Measurements from ENCODE around the gene DLX4. TPM values are rescaled to one million over a fixed set of nuclear protein-coding genes. Genes with fewer than 3 reads are reported as not detected.
A peak's percentile ranks its signal among the peaks of the same experiment; 100 is the strongest.

The DLX4 gene
- total and polyA plus RNA-seq, 2 donors (not counting 3 experiments of a cell fraction or from before 2014, with no cell fraction given): not detected

GRCh38 chr17:49964769-49965523 lies 4.0 kb upstream of the DLX4 start:
- Histone ChIP-seq H2AFZ (ENCODE audit: low read depth, low read length) (no peak overlapping the region), H3K4me2 (ENCODE audit: insufficient read depth, low read length) (no peak overlapping the region), H3K4me1 (ENCODE audit: control insufficient read depth, extremely low read depth, insufficient read depth, low read length) (no peaks in the 10 kb centered on the region), H3K4me3 (replicated peaks in 1 of 3; ENCODE audit: insufficient read depth in 1 of 3, low read depth in 1 of 3, low read length in 3 of 3) (no peak overlapping the region), H3K9me3 (replicated peaks; ENCODE audit: control insufficient read depth, insufficient read depth, low read length) (no peaks in the 10 kb centered on the region), H3K9me1 (replicated peaks; ENCODE audit: control insufficient read depth, extremely low read depth, insufficient read depth, low read length) (no peaks in the 10 kb centered on the region), H3K27me3 (ENCODE audit: control insufficient read depth in 2 of 2, insufficient read depth in 2 of 2, low read length in 2 of 2) (peaks cover 75% of the 10 kb centered on the region in 2 experiments), H3K9ac (replicated peaks; ENCODE audit: extremely low read depth, insufficient read depth, low read length) (no peak overlapping the region), H3K36me3 (ENCODE audit: control insufficient read depth in 2 of 2, extremely low read depth in 1 of 2, insufficient read depth in 2 of 2, low read length in 2 of 2) (no peaks in the 10 kb centered on the region), H3K27ac (ENCODE audit: insufficient read depth, low read depth, low read length) (no peak overlapping the region), H4K20me1 (replicated peaks; ENCODE audit: control insufficient read depth, extremely low read depth, insufficient read depth, low read length) (no peaks in the 10 kb centered on the region), H3K79me2 (ENCODE audit: control insufficient read depth, insufficient read depth, low read length) (no peaks in the 10 kb centered on the region)
- no TSS peak for BruUV-seq (replicated peaks)
- intact Hi-C loops (cut with micrococcal nuclease): no loop called here
- ChIA-PET CTCF (interaction anchor here (0.6 kb wide), 1 partner anchor 127 kb away, joined by 3 read pairs; no protein-coding TSS in a partner anchor), POLR2A (no interaction called here)
- no peak for FAIRE-seq
- no peak for DNase-seq (ENCODE audit: low read depth, low spot score)
- TF ChIP-seq JUN (IDR thresholded peaks at IDR 0.05; ENCODE audit: borderline replicate concordance, insufficient read depth, insufficient read length, low read depth) (no peak), EZH2 (IDR thresholded peaks at IDR 0.05; ENCODE audit: borderline replicate concordance, low read depth, low read length, severe bottlenecking) (peak; percentile 97), POLR2AphosphoS5 (IDR thresholded peaks at IDR 0.05; ENCODE audit: insufficient read depth, low read depth, low read length) (no peak)
- dilution Hi-C loops (cut with MboI; ENCODE audit: extremely low pct_ligation_motif_present, low sequenced_read_pairs): no loop called here

- Histone ChIP-seq H3K4me1 (ENCODE audit: control insufficient read depth, extremely low read depth, insufficient read depth, low read length) (no peaks in the 10 kb centered on the region), H3K4me3 (replicated peaks in 1 of 3; ENCODE audit: insufficient read depth in 1 of 3, low read depth in 1 of 3, low read length in 3 of 3) (no peak overlapping the region), H4K20me1 (replicated peaks; ENCODE audit: control insufficient read depth, extremely low read depth, insufficient read depth, low read length) (no peaks in the 10 kb centered on the region), H3K4me2 (ENCODE audit: insufficient read depth, low read length) (no peak overlapping the region), H3K9ac (replicated peaks; ENCODE audit: extremely low read depth, insufficient read depth, low read length) (no peak overlapping the region), H3K36me3 (ENCODE audit: control insufficient read depth in 2 of 2, extremely low read depth in 1 of 2, insufficient read depth in 2 of 2, low read length in 2 of 2) (no peaks in the 10 kb centered on the region), H3K79me2 (ENCODE audit: control insufficient read depth, insufficient read depth, low read length) (no peaks in the 10 kb centered on the region), H2AFZ (ENCODE audit: low read depth, low read length) (no peak overlapping the region), H3K9me1 (replicated peaks; ENCODE audit: control insufficient read depth, extremely low read depth, insufficient read depth, low read length) (no peaks in the 10 kb centered on the region), H3K27ac (ENCODE audit: insufficient read depth, low read depth, low read length) (no peak overlapping the region), H3K9me3 (replicated peaks; ENCODE audit: control insufficient read depth, insufficient read depth, low read length) (no peaks in the 10 kb centered on the region), H3K27me3 (ENCODE audit: control insufficient read depth in 2 of 2, insufficient read depth in 2 of 2, low read length in 2 of 2) (peaks cover 80 to 81% of the 10 kb centered on the region in 2 experiments)
- no peak for FAIRE-seq
- intact Hi-C loops (cut with micrococcal nuclease): no loop called here
- dilution Hi-C loops (cut with MboI; ENCODE audit: extremely low pct_ligation_motif_present, low sequenced_read_pairs): no loop called here
- no peak for DNase-seq (ENCODE audit: low read depth, low spot score)
- ChIA-PET POLR2A (no interaction called here), CTCF (interaction anchor here (1.9 to 2.2 kb wide), 2 partner anchors 14 to 32 kb away, joined by 4 to 7 read pairs; no protein-coding TSS in a partner anchor)
- BruUV-seq (replicated peaks): no TSS peak
- TF ChIP-seq EZH2 (IDR thresholded peaks at IDR 0.05; ENCODE audit: borderline replicate concordance, low read depth, low read length, severe bottlenecking) (no peak), POLR2AphosphoS5 (IDR thresholded peaks at IDR 0.05; ENCODE audit: insufficient read depth, low read depth, low read length) (no peak), MYC (IDR thresholded peaks at IDR 0.05; ENCODE audit: low read depth, low read length) (no peak), JUN (IDR thresholded peaks at IDR 0.05; ENCODE audit: borderline replicate concordance, insufficient read depth, insufficient read length, low read depth) (no peak), GATA2 (IDR thresholded peaks at IDR 0.05; ENCODE audit: insufficient read depth, insufficient read length, low read depth, low read length) (no peak), POLR2A (IDR thresholded peaks at IDR 0.05; ENCODE audit: low read depth, low read length) (no peak), FOS (IDR thresholded peaks at IDR 0.05; ENCODE audit: borderline replicate concordance, insufficient read depth, low read length) (no peak)
- TF ChIP-seq, protein P1, sequence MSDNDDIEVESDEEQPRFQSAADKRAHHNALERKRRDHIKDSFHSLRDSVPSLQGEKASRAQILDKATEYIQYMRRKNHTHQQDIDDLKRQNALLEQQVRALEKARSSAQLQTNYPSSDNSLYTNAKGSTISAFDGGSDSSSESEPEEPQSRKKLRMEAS (IDR thresholded peaks at IDR 0.05; ENCODE audit: insufficient read depth, insufficient read length): no peak
- TF ChIP-seq, protein P2, sequence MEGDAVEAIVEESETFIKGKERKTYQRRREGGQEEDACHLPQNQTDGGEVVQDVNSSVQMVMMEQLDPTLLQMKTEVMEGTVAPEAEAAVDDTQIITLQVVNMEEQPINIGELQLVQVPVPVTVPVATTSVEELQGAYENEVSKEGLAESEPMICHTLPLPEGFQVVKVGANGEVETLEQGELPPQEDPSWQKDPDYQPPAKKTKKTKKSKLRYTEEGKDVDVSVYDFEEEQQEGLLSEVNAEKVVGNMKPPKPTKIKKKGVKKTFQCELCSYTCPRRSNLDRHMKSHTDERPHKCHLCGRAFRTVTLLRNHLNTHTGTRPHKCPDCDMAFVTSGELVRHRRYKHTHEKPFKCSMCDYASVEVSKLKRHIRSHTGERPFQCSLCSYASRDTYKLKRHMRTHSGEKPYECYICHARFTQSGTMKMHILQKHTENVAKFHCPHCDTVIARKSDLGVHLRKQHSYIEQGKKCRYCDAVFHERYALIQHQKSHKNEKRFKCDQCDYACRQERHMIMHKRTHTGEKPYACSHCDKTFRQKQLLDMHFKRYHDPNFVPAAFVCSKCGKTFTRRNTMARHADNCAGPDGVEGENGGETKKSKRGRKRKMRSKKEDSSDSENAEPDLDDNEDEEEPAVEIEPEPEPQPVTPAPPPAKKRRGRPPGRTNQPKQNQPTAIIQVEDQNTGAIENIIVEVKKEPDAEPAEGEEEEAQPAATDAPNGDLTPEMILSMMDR (IDR thresholded peaks at IDR 0.05; ENCODE audit: extremely low read depth in 1 of 2, insufficient read depth in 1 of 2, low read depth in 1 of 2, low read length in 2 of 2): no peak
These were observed 3.5 kb upstream of the DLX4 start for GRCh38 chr17:49965524-49965909.

All from endothelial cell of umbilical vein (primary cell).